ENCODE results near the gene CUL2.
"Not testable (repeated sequence)": the region's sequence is repeated elsewhere in the genome, so short reads cannot be mapped to it uniquely, and the experiment has no call there.

CUL2 gene

DNA sequence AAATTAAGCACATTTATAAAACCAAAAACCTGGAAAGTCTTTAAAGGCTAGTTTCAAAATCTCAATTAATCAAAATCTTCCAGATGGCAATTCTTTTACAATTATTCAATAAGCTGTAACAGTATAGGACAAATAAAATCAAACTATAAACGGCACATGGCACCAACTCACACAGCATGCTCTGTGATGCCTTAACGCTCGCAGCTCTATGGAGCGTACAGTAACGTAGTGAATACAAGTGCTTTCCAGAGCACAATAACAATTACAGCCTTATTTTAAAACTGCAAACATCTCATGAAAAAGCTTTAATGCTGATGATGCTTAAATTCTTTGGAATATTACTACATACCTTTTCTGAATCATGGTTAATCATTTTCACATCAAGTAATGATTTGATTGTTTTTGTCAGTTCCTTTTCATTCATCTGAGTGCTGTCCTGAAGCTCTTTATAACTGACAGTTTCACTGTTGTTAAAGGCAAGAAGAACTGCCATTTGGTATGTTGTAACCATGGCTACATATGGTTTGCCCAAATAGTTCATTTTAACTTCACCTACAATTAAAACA lies 74.2 kb downstream of the CUL2 start:
- FAIRE-seq = no peak

GRCh38 chr10:35012781-35013180 lies 77.4 kb downstream of the CUL2 start:
- no peak for FAIRE-seq

DNA sequence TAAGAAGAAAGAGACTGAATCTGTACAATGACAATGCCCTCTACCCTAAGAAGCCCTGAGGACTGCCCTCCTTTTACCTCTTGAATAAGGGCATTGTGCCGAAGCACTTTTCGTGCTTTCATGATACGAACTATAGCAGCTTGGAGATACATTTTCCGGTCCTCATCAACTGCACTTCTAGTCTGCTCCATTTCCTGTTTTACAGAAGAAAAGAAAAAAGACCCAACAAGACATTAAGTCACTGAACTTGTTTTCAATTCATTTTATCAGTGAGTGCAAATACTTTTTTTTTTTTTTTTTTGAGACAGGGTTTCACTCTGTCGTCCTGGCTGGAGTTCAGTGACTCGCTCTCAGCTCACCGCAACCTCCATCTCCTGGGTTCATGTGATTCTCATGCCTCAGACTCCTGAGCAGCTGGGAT lies 78.4 kb downstream of the CUL2 start:
- FAIRE-seq = no peak

GRCh38 chr10:35007858-35008301 lies 82.3 kb downstream of the CUL2 start:
- no peak for FAIRE-seq

DNA sequence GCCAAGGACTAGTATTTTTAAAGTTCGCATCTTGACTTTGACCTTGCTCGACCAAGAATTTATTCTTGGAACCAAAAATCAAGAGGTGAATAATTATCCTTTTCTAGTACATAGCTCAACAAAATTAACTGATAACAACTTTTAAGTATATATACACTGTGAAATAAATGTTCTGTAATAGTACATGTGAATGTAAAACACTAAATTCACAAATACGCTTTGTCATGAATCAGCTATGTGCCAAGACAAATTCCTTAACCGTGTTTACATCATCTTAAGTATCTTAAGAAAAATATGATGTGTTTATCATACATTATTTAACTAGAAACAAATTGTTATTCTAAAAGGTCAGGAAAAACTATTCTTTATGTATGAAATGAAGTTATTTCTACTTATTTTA lies 83.3 kb downstream of the CUL2 start:
- no peak for FAIRE-seq

- no peak for FAIRE-seq
These were observed 84.3 kb downstream of the CUL2 start for GRCh38 chr10:35005868-35006267.

- no peak for FAIRE-seq
These were observed 85.5 kb downstream of the CUL2 start for GRCh38 chr10:35004651-35005050.

DNA sequence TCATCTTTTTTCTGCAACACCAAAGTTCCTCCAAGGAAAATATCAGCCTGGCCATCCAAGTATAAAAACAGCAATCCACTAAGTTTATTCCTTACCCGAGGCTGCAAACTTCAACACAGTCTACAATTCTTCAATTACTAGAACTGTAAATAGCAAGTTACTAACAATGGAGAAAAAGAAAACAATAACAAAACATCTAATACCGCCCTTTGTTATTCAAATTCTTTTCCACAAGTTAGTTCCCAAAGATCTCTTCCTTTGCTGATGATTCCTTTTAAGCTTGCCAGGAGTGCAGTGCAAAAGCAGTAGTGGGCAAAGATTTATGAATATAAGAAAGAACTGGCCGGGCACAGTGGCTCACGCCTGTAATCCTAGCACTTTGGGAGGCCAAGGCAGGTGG lies 86.2 kb downstream of the CUL2 start:
- no peak for FAIRE-seq

DNA sequence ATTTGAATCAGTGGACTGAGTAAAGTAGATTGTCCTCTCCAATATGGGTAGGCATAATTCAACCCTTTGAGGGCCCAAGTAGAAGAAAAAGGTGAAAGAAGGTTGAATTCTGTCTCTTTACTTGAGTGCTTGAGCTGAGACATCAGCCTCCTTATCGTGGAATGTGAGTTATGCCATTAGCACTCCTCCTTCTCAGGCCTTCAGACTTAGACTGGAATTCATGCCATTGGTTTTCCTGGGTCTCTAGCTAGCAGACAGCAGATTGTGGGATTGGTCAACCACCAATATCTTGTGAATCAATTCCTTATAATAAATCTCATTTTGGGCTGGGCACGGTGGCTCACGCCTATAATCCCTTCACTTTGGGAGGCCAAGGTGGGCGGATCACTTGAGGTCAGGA lies 89.2 kb downstream of the CUL2 start:
- no peak for FAIRE-seq

- no peak for FAIRE-seq
These were observed 90.6 kb downstream of the CUL2 start for GRCh38 chr10:34999532-34999931.

DNA sequence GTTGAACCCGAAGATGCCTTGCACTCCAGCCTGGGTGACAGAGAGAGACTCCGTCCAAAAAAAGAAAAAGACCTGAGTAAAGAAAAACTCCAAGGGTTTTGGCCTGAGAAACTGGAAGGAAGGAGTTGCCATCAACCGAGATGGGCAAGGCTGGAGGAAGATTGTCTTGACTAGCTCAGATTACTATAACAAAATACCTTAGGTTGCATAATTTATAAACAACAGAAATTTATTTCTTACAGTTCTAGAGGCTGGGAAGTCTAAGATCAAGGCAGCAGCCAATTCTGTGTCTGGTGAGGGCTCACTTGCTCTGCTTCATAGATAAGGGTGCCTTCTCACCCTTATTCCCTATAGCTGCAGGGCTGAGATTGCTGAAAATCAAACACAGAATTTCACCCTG lies 91.2 kb downstream of the CUL2 start:
- FAIRE-seq = no peak

DNA sequence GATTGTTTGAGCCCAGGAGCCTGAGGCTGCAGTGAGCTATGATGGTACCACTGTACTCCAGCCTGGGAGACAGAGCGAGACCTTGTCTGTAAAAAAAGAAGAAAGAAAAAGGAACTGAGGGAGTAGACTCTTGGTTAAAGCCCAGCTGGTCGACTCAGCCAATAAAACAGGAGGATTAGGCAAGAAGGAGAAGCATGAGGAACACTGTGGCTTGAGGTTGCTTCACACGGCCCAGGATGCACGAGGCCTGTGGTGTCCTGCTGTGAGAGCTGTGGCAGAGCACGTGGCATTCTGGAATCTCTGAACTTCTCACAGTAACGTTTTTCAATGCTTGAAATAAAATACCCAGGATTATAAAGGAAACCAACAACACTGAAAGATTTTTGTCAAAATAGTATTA lies 93.3 kb downstream of the CUL2 start:
- no peak for FAIRE-seq

- FAIRE-seq = no peak
These were observed 94.2 kb downstream of the CUL2 start for GRCh38 chr10:34995925-34996324.

GRCh38 chr10:34994565-34995142 lies 95.5 kb downstream of the CUL2 start:
- FAIRE-seq = no peak

GRCh38 chr10:34993782-34994181 lies 96.4 kb downstream of the CUL2 start:
- FAIRE-seq = no peak

DNA sequence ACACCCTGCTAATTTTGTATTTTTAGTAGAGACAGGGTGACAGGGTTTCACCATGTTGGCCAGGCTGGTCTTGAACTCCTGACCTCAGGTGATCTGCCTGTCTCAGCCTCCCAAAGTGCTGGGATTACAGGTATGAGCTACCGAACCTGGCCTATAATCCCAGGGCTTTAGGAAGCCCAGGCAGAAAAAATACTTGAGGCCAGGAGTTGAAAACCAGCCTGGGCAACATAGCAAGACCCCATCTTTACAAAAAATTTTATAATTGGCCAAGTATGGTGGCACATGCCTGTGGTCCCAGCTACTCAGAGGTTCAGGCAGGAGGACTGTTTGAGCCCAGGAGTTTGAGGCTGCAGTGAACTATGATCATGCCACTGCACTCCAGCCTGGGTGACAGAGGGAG lies 99.0 kb downstream of the CUL2 start:
- not testable (repeated sequence) for FAIRE-seq

GRCh38 chr10:34988397-34989067 lies 101.6 kb downstream of the CUL2 start:
- no peak for FAIRE-seq

- FAIRE-seq = no peak
These were observed 104.3 kb downstream of the CUL2 start for GRCh38 chr10:34985823-34986222.

- no peak for FAIRE-seq
These were observed 105.0 kb downstream of the CUL2 start for GRCh38 chr10:34985146-34985545.

GRCh38 chr10:34981844-34982243 lies 108.3 kb downstream of the CUL2 start:
- FAIRE-seq = no peak

DNA sequence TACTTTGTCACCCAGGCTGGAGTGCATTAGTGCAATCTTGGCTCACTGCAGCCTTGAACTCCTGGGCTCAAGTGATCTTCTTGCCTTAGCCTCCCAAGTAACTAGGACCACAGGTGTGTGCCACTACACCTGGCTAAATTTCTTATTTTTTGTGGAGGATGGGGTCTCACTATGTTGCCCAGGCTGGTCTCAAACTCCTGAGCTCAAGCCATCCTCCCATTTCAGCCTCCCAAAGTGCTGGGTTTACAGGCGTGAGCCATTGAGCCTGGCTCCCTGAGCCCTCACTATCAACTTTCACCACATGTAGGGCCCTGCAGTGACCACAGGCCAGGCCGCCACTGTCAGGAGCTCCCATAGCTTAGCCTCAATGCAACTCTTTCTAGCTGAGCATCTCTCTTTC lies 110.2 kb downstream of the CUL2 start:
- no peak for FAIRE-seq

- FAIRE-seq = no peak
These were observed 112.1 kb downstream of the CUL2 start for GRCh38 chr10:34978080-34978479.

- FAIRE-seq = not testable (repeated sequence)
These were observed 113.7 kb downstream of the CUL2 start for GRCh38 chr10:34976380-34976910.

- FAIRE-seq = not testable (repeated sequence)
These were observed 115.6 kb downstream of the CUL2 start for GRCh38 chr10:34974364-34975065.

Data from TTC549 (cell line).